Trophoblast cell (in vitro differentiated cells and primary cell): ENCODE measurements around the gene SAP30BP.
A peak's percentile ranks its signal among the peaks of the same experiment; 100 is the strongest.

Experiments used
- DNase-seq, 2 donors: peaks; one replicate each; pipeline ENCODE4 v3.0.0-alpha.2; 2016
- H2AFZ ChIP-seq: 2 replicates; pipeline ENCODE4 v1.6.1; 2013; ENCODE audit warnings: low read length, moderate library complexity, mild to moderate bottlenecking; ENCODE audit not compliant: insufficient read depth, poor library complexity
- H2AK5ac ChIP-seq: 2 replicates; pipeline ENCODE4 v1.6.1; 2013; ENCODE audit warnings: mild to moderate bottlenecking, low read length
- H2BK120ac ChIP-seq: 2 replicates; pipeline ENCODE4 v1.6.1; 2013; ENCODE audit warnings: low read length, mild to moderate bottlenecking, moderate library complexity; ENCODE audit not compliant: insufficient read depth, poor library complexity
- H2BK12ac ChIP-seq: 2 replicates; pipeline ENCODE4 v1.6.1; 2013; ENCODE audit warnings: mild to moderate bottlenecking, low read length, moderate library complexity
- H2BK5ac ChIP-seq: 2 replicates; pipeline ENCODE4 v1.6.1; 2013; ENCODE audit warnings: low read length, low read depth, moderate library complexity, mild to moderate bottlenecking; ENCODE audit not compliant: poor library complexity
- H3K14ac ChIP-seq: 2 replicates; pipeline ENCODE4 v1.6.1; 2013; ENCODE audit warnings: mild to moderate bottlenecking, low read length
- H3K18ac ChIP-seq: 2 replicates; pipeline ENCODE4 v1.6.1; 2013; ENCODE audit warnings: mild to moderate bottlenecking, low read length
- H3K23ac ChIP-seq: 2 replicates; pipeline ENCODE4 v1.6.1; 2013; ENCODE audit warnings: low read length
- H3K27ac ChIP-seq: 2 replicates; pipeline ENCODE4 v1.5.1; 2013; ENCODE audit warnings: low read depth, mild to moderate bottlenecking, inconsistent platforms, low read length, moderate library complexity
- H3K27me3 ChIP-seq: 2 replicates; pipeline ENCODE4 v1.6.1; 2013; ENCODE audit warnings: inconsistent platforms, mild to moderate bottlenecking, low read length, moderate library complexity; ENCODE audit not compliant: insufficient read depth
- H3K36me3 ChIP-seq, 2 experiments: 1 replicate in 1 of 2; 2 replicates in 1 of 2; pipeline ENCODE4 v1.6.1; 2013; ENCODE audit warnings: low read length in 2 of 2, mild to moderate bottlenecking in 2 of 2, moderate library complexity in 1 of 2; ENCODE audit not compliant: insufficient read depth in 2 of 2, control insufficient read depth in 1 of 2
- H3K4ac ChIP-seq: 2 replicates; pipeline ENCODE4 v1.6.1; 2013; ENCODE audit warnings: low read depth, mild to moderate bottlenecking, low read length, moderate library complexity
- H3K4me1 ChIP-seq, 2 experiments: 1 replicate in 1 of 2; 2 replicates in 1 of 2; pipeline ENCODE4 v1.6.1; 2013; ENCODE audit warnings: low read length in 2 of 2, mild to moderate bottlenecking in 2 of 2, moderate library complexity in 1 of 2; ENCODE audit not compliant: insufficient read depth in 2 of 2, control insufficient read depth in 1 of 2
- H3K4me2 ChIP-seq: 2 replicates; pipeline ENCODE4 v1.6.1; 2013; ENCODE audit warnings: inconsistent platforms, mild to moderate bottlenecking, low read length, moderate library complexity
- H3K4me3 ChIP-seq: 2 replicates; pipeline ENCODE4 v1.5.1; 2013; ENCODE audit warnings: mild to moderate bottlenecking, low read depth, low read length, inconsistent platforms
- H3K79me1 ChIP-seq: one replicate; pipeline ENCODE4 v1.6.1; 2013; ENCODE audit warnings: low read length
- H3K79me2 ChIP-seq: 2 replicates; pipeline ENCODE4 v1.6.1; 2013; ENCODE audit warnings: low read length, mild to moderate bottlenecking; ENCODE audit not compliant: control insufficient read depth, insufficient read depth, poor library complexity
- H3K9ac ChIP-seq: 2 replicates; pipeline ENCODE4 v1.6.1; 2013; ENCODE audit warnings: mild to moderate bottlenecking, low read length
- H3K9me3 ChIP-seq: 2 replicates; pipeline ENCODE4 v1.6.1; 2013; ENCODE audit warnings: low read depth, mild to moderate bottlenecking, control low read depth, inconsistent platforms, low read length; ENCODE audit not compliant: insufficient read depth
- H4K12ac ChIP-seq: 2 replicates; pipeline ENCODE4 v1.6.1; 2013; ENCODE audit warnings: low read depth, mild to moderate bottlenecking, low read length, moderate library complexity
- H4K8ac ChIP-seq: 2 replicates; pipeline ENCODE4 v1.6.1; 2013; ENCODE audit warnings: low read depth, mild to moderate bottlenecking, low read length, moderate library complexity
- H4K91ac ChIP-seq: one replicate; pipeline ENCODE4 v1.6.1; 2013; ENCODE audit warnings: low read depth, mild to moderate bottlenecking, low read length, moderate library complexity
- WGBS: extraction: QIAGEN DNeasy Blood & Tissue Kit; methylation state at CpG from one replicate; pipeline ENCODE4 v1.1.7; 2013; ENCODE audit warnings: missing lambda C conversion rate; ENCODE audit not compliant: insufficient read length, insufficient coverage; ENCODE audit errors: extremely low coverage; 5-methylcytosine and 5-hydroxymethylcytosine counted together

SAP30BP gene

GRCh38 chr17:75624714-75625345 lies 42.3 kb upstream of the SAP30BP start:
- DNase-seq: no peak
- Histone ChIP-seq H3K4me3 (no peak overlapping the region), H4K8ac (no peak overlapping the region), H3K9me3 (peaks cover 10% of the 10 kb centered on the region), H3K14ac (no peak overlapping the region), H2BK12ac (no peak overlapping the region), H2AFZ (no peak overlapping the region), H3K18ac (no peak overlapping the region), H4K91ac (no peak overlapping the region), H3K79me2 (no peaks in the 10 kb centered on the region), H3K23ac (no peak overlapping the region), H3K4me2 (no peak overlapping the region), H4K12ac (no peak overlapping the region), H3K27me3 (no peaks in the 10 kb centered on the region), H3K36me3 (peaks cover 13% of the 10 kb centered on the region in 2 experiments), H3K79me1 (no peaks in the 10 kb centered on the region), H2BK120ac (no peak overlapping the region), H2AK5ac (no peak overlapping the region), H3K9ac (no peak overlapping the region), H3K27ac (no peak overlapping the region), H3K4ac (no peak overlapping the region), H3K4me1 (no peaks in the 10 kb centered on the region), H2BK5ac (no peak overlapping the region)
- no CpG with 5 or more reads among the region's 23 CpGs for WGBS

- H3K4ac ChIP-seq: no peak overlapping the region
- no peak overlapping the region for H3K18ac ChIP-seq
- no peak overlapping the region for H2BK120ac ChIP-seq
- H4K12ac ChIP-seq: no peak overlapping the region
- no peak overlapping the region for H2BK5ac ChIP-seq
- no peak overlapping the region for H3K23ac ChIP-seq
- no peak overlapping the region for H3K27ac ChIP-seq
- WGBS: no CpG with 5 or more reads among the region's 15 CpGs
- peaks cover 8% of the 10 kb centered on the region for H3K9me3 ChIP-seq
- peak in 1 of 2 donors; percentile 32 for DNase-seq
- H3K79me2 ChIP-seq: no peaks in the 10 kb centered on the region
- H4K91ac ChIP-seq: no peak overlapping the region
- no peak overlapping the region for H2BK12ac ChIP-seq
- no peak overlapping the region for H2AFZ ChIP-seq
- no peaks in the 10 kb centered on the region for H3K79me1 ChIP-seq
- H3K9ac ChIP-seq: no peak overlapping the region
- no peak overlapping the region for H3K4me2 ChIP-seq
- no peaks in the 10 kb centered on the region for H3K4me1 ChIP-seq
- no peak overlapping the region for H2AK5ac ChIP-seq
- no peak overlapping the region for H4K8ac ChIP-seq
- H3K36me3 ChIP-seq: peaks cover 17 to 20% of the 10 kb centered on the region in 2 experiments
- H3K4me3 ChIP-seq: no peak overlapping the region
- no peak overlapping the region for H3K14ac ChIP-seq
- no peaks in the 10 kb centered on the region for H3K27me3 ChIP-seq
These were observed 41.2 kb upstream of the SAP30BP start for GRCh38 chr17:75625813-75626486.

GRCh38 chr17:75626496-75627038 lies 40.6 kb upstream of the SAP30BP start:
- H3K27me3 ChIP-seq: no peaks in the 10 kb centered on the region
- no CpG with 5 or more reads among the region's 11 CpGs for WGBS
- no peak overlapping the region for H3K4me2 ChIP-seq
- H3K23ac ChIP-seq: no peak overlapping the region
- H3K36me3 ChIP-seq: peaks cover 21 to 24% of the 10 kb centered on the region in 2 experiments
- no peak overlapping the region for H4K91ac ChIP-seq
- no peak overlapping the region for H4K8ac ChIP-seq
- DNase-seq: no peak
- H3K14ac ChIP-seq: no peak overlapping the region
- no peaks in the 10 kb centered on the region for H3K79me2 ChIP-seq
- no peak overlapping the region for H3K4ac ChIP-seq
- no peak overlapping the region for H2BK12ac ChIP-seq
- no peak overlapping the region for H2BK5ac ChIP-seq
- H3K79me1 ChIP-seq: no peaks in the 10 kb centered on the region
- peaks cover 8% of the 10 kb centered on the region for H3K9me3 ChIP-seq
- H3K18ac ChIP-seq: no peak overlapping the region
- no peak overlapping the region for H3K9ac ChIP-seq
- H2AK5ac ChIP-seq: no peak overlapping the region
- no peak overlapping the region for H4K12ac ChIP-seq
- no peaks in the 10 kb centered on the region for H3K4me1 ChIP-seq
- H2AFZ ChIP-seq: no peak overlapping the region
- no peak overlapping the region for H2BK120ac ChIP-seq
- H3K4me3 ChIP-seq: no peak overlapping the region
- no peak overlapping the region for H3K27ac ChIP-seq

GRCh38 chr17:75627094-75627493 lies 40.0 kb upstream of the SAP30BP start:
- H3K4me3 ChIP-seq: no peak overlapping the region
- H3K14ac ChIP-seq: no peak overlapping the region
- no peak overlapping the region for H4K91ac ChIP-seq
- no peak overlapping the region for H3K9ac ChIP-seq
- H2AFZ ChIP-seq: no peak overlapping the region
- H3K27ac ChIP-seq: no peak overlapping the region
- no peak for DNase-seq
- H3K4me1 ChIP-seq: no peaks in the 10 kb centered on the region
- no peak overlapping the region for H3K4me2 ChIP-seq
- H3K18ac ChIP-seq: no peak overlapping the region
- no CpG with 5 or more reads among the region's 10 CpGs for WGBS
- no peak overlapping the region for H3K23ac ChIP-seq
- H2AK5ac ChIP-seq: no peak overlapping the region
- H3K4ac ChIP-seq: no peak overlapping the region
- H2BK120ac ChIP-seq: no peak overlapping the region
- no peak overlapping the region for H2BK12ac ChIP-seq
- H3K36me3 ChIP-seq: peaks cover 21 to 24% of the 10 kb centered on the region in 2 experiments
- no peak overlapping the region for H2BK5ac ChIP-seq
- H3K79me2 ChIP-seq: no peaks in the 10 kb centered on the region
- no peaks in the 10 kb centered on the region for H3K79me1 ChIP-seq
- no peak overlapping the region for H4K12ac ChIP-seq
- no peak overlapping the region for H4K8ac ChIP-seq
- H3K27me3 ChIP-seq: no peaks in the 10 kb centered on the region
- H3K9me3 ChIP-seq: peaks cover 8% of the 10 kb centered on the region
